HepG2 (cell line): ENCODE measurements around the gene RPL38. TPM values are rescaled to one million over a fixed set of nuclear protein-coding genes. Genes with fewer than 3 reads are reported as not detected.

Experiments used
- ATAC-seq: fragments of 200-7000 bp; cut with Tn5 transposase; 3 replicates; pipeline ENCODE4 v1.9.1; 2020; ENCODE audit warnings: mild to moderate bottlenecking, moderate library complexity
- BruUV-seq: library from RNA; stranded (reverse); fragments of 400-500 nt; replicated peaks from 2 replicates; lab custom pipeline; 2021; lab: Mats Ljungman, UMichigan
- CTCF ChIA-PET: fragments of 300-600 bp; formaldehyde crosslinking; extraction: SDS; loops from one replicate; lab custom pipeline; 2021; ENCODE audit warnings: low total read pairs, inconsistent platforms, low intra/inter-chr PET ratio; lab: Yijun Ruan, JAX
- POLR2A ChIA-PET: fragments of 350-600 bp; sonication (Branson Sonifier 250); formaldehyde crosslinking; loops from one replicate; lab custom pipeline; 2020; ENCODE audit warnings: antibody characterized with exemption, inconsistent platforms; lab: Yijun Ruan, JAX
- DNase-seq: peaks from one replicate; pipeline ENCODE4 v3.0.0-alpha.2; 2015; ENCODE audit warnings: low spot score
- FAIRE-seq: peaks from 3 replicates; lab custom pipeline; 2011; peaks lifted over from hg19 to GRCh38; lab: Jason Lieb, UNC
- H2AFZ ChIP-seq: one replicate; pipeline ENCODE4 v1.6.1; 2011; ENCODE audit warnings: low read length, inconsistent platforms
- H3K27ac ChIP-seq: fragments of 300-600 bp; 3 replicates; pipeline ENCODE4 v1.8.0; 2011; ENCODE audit warnings: mixed run types, mild to moderate bottlenecking, mixed read lengths, low read length, inconsistent platforms; ENCODE audit not compliant: insufficient read depth; ENCODE audit errors: extremely low read length
- H3K27me3 ChIP-seq, 2 experiments: fragments of 200-600 bp in 1 of 2; 2 replicates in 1 of 2; 3 replicates in 1 of 2; pipeline versions ENCODE4 v1.6.0 to v1.8.0; 2011; ENCODE audit warnings: low read length in 2 of 2, mild to moderate bottlenecking in 2 of 2, moderate library complexity in 2 of 2, inconsistent platforms in 1 of 2; ENCODE audit not compliant: insufficient read depth in 2 of 2, control insufficient read depth in 1 of 2
- H3K36me3 ChIP-seq, 2 experiments: fragments of 200-600 bp in 1 of 2; replicated peaks in 1 of 2; 2 replicates in 1 of 2; 3 replicates in 1 of 2; pipeline versions ENCODE4 v1.5.1 to v1.8.0; 2011; ENCODE audit warnings: low read length in 2 of 2, inconsistent platforms in 1 of 2; ENCODE audit not compliant: insufficient read depth in 2 of 2, control insufficient read depth in 1 of 2
- H3K4me1 ChIP-seq: 2 replicates; pipeline ENCODE4 v1.5.1; 2012; ENCODE audit warnings: low read length, inconsistent platforms; ENCODE audit not compliant: insufficient read depth
- H3K4me2 ChIP-seq: 2 replicates; pipeline ENCODE4 v1.6.0; 2011; ENCODE audit warnings: low read depth, low read length, inconsistent platforms
- H3K4me3 ChIP-seq, 3 experiments: fragments of 200-600 bp in 1 of 3; sonication (generic), shearing (Covaris generic) in 1 of 3; replicated peaks in 1 of 3; 2 replicates each; pipeline ENCODE4 v1.5.1; 2011 to 2016; ENCODE audit warnings: low read length in 3 of 3, inconsistent platforms in 2 of 3, low read depth in 2 of 3, mild to moderate bottlenecking in 2 of 3, control low read depth in 1 of 3, mixed read lengths in 1 of 3; ENCODE audit not compliant: insufficient read depth in 1 of 3
- H3K79me2 ChIP-seq: one replicate; pipeline ENCODE4 v1.6.1; 2011; ENCODE audit warnings: low read length, inconsistent platforms; ENCODE audit not compliant: insufficient read depth
- H3K9ac ChIP-seq: 2 replicates; pipeline ENCODE4 v1.6.0; 2011; ENCODE audit warnings: mild to moderate bottlenecking, low read depth, low read length, inconsistent platforms; ENCODE audit not compliant: insufficient read depth
- H3K9me3 ChIP-seq: 2 replicates; pipeline ENCODE4 v1.5.1; 2012; ENCODE audit warnings: mild to moderate bottlenecking, low read length
- H4K20me1 ChIP-seq: 2 replicates; pipeline ENCODE4 v1.6.0; 2011; ENCODE audit warnings: inconsistent platforms, mild to moderate bottlenecking, low read length, moderate library complexity; ENCODE audit not compliant: insufficient read depth
- ELF4 ChIP-seq: sonication (generic); formaldehyde crosslinking; IDR thresholded peaks from 2 replicates; pipeline ENCODE4 v1.5.0; 2020; ENCODE audit warnings: missing genetic modification reagents, mild to moderate bottlenecking, moderate library complexity, borderline replicate concordance
- GABPA ChIP-seq, 2 experiments: IDR thresholded peaks; 2 replicates each; pipeline ENCODE4 v1.6.1; 2011 to 2016; ENCODE audit warnings: low read depth in 2 of 2, low read length in 1 of 2, missing biosample characterization in 1 of 2, missing genetic modification characterization in 1 of 2
- ISX ChIP-seq: sonication (generic); formaldehyde crosslinking; conservative IDR thresholded peaks from 2 replicates; pipeline ENCODE4 v1.5.0; 2020; ENCODE audit warnings: missing genetic modification reagents
- KLF12 ChIP-seq: sonication (generic); formaldehyde crosslinking; IDR thresholded peaks from 2 replicates; pipeline ENCODE4 v1.4.0; 2020; ENCODE audit warnings: missing genetic modification reagents, borderline replicate concordance
- PHF5A ChIP-seq: IDR thresholded peaks from one replicate; pipeline ENCODE4 v1.6.1; 2018; ENCODE audit warnings: low read depth, missing genetic modification reagents; ENCODE audit not compliant: unreplicated experiment
- RAD51 ChIP-seq: fragments of 450-650 bp; IDR thresholded peaks from 2 replicates; pipeline ENCODE4 v1.6.1; 2016; ENCODE audit warnings: borderline replicate concordance
- SRSF4 ChIP-seq: fragments of 200-400 bp; formaldehyde crosslinking; IDR thresholded peaks from one replicate; pipeline ENCODE4 v1.6.1; 2018; ENCODE audit warnings: mild to moderate bottlenecking, low read depth, low read length, moderate library complexity; ENCODE audit not compliant: poor library complexity, severe bottlenecking
- TERF1 ChIP-seq: sonication (generic); formaldehyde crosslinking; IDR thresholded peaks from 2 replicates; pipeline ENCODE4 v1.8.0; 2022; ENCODE audit warnings: mild to moderate bottlenecking, missing genetic modification reagents, moderate library complexity
- ZBTB39 ChIP-seq: sonication (generic); formaldehyde crosslinking; IDR thresholded peaks from 2 replicates; pipeline ENCODE4 v1.5.0; 2020; ENCODE audit warnings: missing genetic modification reagents
- ZNF550 ChIP-seq: sonication (generic); formaldehyde crosslinking; IDR thresholded peaks from 2 replicates; pipeline ENCODE4 v1.4.0; 2020; ENCODE audit warnings: mild to moderate bottlenecking, missing genetic modification reagents, borderline replicate concordance
- ZNF7 ChIP-seq: IDR thresholded peaks from 2 replicates; pipeline ENCODE4 v1.6.1; 2016; ENCODE audit warnings: missing biosample characterization, missing genetic modification reagents
- WGBS: methylation state at CpG from one replicate; pipeline ENCODE4 v1.1.6; 2017; ENCODE audit warnings: low lambda C conversion rate; 5-methylcytosine and 5-hydroxymethylcytosine counted together
- in situ Hi-C: cut with HindIII; loops from 2 replicates; pipeline ENCODE4 v1.10.0; 2017; ENCODE audit warnings: low pct_unique_long_range_greater_than_20kb; ENCODE audit not compliant: extremely low pct_ligation_motif_present
- intact Hi-C: fragments of 100-400 bp; cut with micrococcal nuclease; formaldehyde crosslinking; loops from one replicate; pipeline ENCODE4 v1.10.0; 2022; ENCODE audit not compliant: unreplicated experiment
- polyA plus RNA-seq, 8 experiments: library from polyadenylated mRNA; depleted of rRNA in 3 of 8; stranded (reverse) in 7 of 8; unstranded in 1 of 8; fragments of >200 nt; fragmentation: Illumina TruSeq in 4 of 8; extraction: Trizol in 4 of 8; gene quantifications; 2 replicates each; pipeline versions ENCODE4 v1.2.1 to v1.2.3, GENCODE V29; 2011 to 2016; ENCODE audit warnings: low read depth in 4 of 8, missing spikeins in 1 of 8, mixed read lengths in 1 of 8; ENCODE audit not compliant: insufficient read depth in 1 of 8
- total RNA-seq, 5 experiments: library from RNA; depleted of rRNA; stranded (reverse); fragments of >200 nt; fragmentation: Illumina TruSeq; extraction: Trizol; gene quantifications; 2 replicates each; pipeline ENCODE4 v1.2.3, GENCODE V29; 2016; ENCODE audit warnings: low read depth in 1 of 5

The RPL38 gene
- total and polyA plus RNA-seq, 2 of the 13 experiments (the other 11 are each of a cell fraction or from before 2014, with no cell fraction given) = 2,370 to 2,372 TPM

DNA sequence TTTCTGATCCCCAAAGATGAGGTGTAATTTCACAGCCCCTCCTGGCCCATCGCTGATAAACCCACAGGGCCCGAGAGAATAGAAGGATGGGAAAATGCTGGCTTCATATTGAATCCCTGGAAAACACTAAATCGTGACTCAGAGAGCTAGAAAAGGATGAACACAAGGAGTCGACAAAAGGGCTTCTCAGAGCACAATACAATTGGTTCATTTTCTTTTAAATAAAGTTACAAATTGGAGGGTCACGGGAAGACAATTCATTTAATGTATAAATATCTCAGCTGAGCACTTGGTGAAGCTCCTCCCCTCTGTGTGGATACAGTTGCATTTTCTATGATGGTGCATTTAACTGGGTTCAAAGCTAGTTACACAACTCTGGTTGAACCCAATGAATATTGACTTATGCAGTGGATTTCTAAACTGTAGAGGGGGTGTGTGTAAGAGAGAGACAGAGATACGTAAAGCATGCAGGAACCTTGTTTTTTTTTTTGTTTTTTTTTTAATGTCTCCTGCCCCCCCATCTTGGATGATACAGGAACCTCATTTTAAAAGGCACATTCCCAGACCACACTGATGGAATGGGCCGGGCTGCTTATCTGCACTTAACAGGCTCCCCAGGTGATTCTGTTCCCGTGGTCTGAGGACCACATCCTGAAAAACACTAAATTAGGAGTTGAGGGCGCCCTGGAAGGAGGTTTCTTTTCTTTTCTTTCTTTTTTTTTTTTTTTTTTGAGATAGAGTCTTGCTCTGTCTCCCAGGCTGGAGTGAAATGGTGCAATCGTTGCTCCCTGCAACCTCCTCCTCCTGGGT is 24.0 kb downstream of the RPL38 start:
- 45% methylated on average over 10 of the region's 10 CpGs for WGBS
- no TSS peak for BruUV-seq

More for the DNA sequence above, 24.0 kb downstream of the RPL38 start:
- Histone ChIP-seq H3K36me3 (no peaks in the 10 kb centered on the region), H3K4me2 (no peak overlapping the region), H3K79me2 (no peaks in the 10 kb centered on the region), H3K27me3 (peaks cover 0 to 2% of the 10 kb centered on the region in 2 experiments; a peak in 1 of 5 replicates), H2AFZ (no peak overlapping the region), H3K4me3 (no peak overlapping the region), H3K9me3 (no peaks in the 10 kb centered on the region), H3K9ac (no peak overlapping the region), H3K27ac (no peak overlapping the region), H3K4me1 (0 out of 2 replicates have a peak, but pooled peaks cover 10% of the 10 kb centered on the region), H4K20me1 (no peaks in the 10 kb centered on the region)
- in situ Hi-C loops = no loop called here
- FAIRE-seq (no peak), ATAC-seq (no peak), DNase-seq (no peak)
- ChIA-PET POLR2A (no interaction called here), CTCF (no interaction called here)
- intact Hi-C loops = no loop called here
- no peak for TF ChIP-seq ZBTB39 (CRISPR knock-in tag)
- no peak for TF ChIP-seq ZNF7 (CRISPR knock-in tag)
- TF ChIP-seq ELF4 (CRISPR knock-in tag) = no peak
- TF ChIP-seq ISX (CRISPR knock-in tag) = no peak
- TF ChIP-seq GABPA (IDR thresholded peaks at IDR 0.05; ENCODE audit: low read depth, low read length) = no peak
- TF ChIP-seq GABPA (CRISPR knock-in tag; IDR thresholded peaks at IDR 0.05; ENCODE audit: low read depth) = no peak
- TF ChIP-seq PHF5A = no peak
- TF ChIP-seq RAD51 = no peak
- no peak for TF ChIP-seq SRSF4
- TF ChIP-seq KLF12 (CRISPR knock-in tag) = no peak
- no peak for TF ChIP-seq TERF1
- no peak for TF ChIP-seq ZNF550 (CRISPR knock-in tag)
